NCI-H187 treated with DMSO at 0.1 percent for 48 hours (cell line): ENCODE data around the gene SLC10A3.

Experiments
- DNase-seq: peaks from one replicate; lab custom pipeline; 2025; lab: John Stamatoyannopoulos, UW

The SLC10A3 gene

DNA sequence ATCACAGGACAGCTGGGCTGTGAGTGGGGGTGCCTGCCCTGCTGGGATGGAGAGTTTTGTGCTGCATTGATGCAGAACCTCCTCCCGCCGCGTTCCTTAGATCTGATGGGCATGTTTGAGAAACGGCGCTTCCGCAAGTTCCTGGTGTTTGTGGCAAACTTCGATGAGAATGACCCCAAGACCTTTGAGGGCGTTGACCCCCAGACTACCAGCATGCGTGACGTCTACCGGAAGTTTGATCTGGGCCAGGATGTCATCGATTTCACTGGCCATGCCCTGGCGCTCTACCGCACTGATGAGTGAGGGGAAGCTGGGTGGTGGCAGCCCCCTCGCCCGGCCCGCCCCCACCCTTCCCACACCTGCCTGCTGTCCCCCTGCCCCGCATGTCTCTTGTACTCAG, 50.6 kb downstream of the SLC10A3 start:
- no peak for DNase-seq

- DNase-seq = no peak
Measured at GRCh38 chrX:154437971-154438893, 52.2 kb downstream of the SLC10A3 start.
